Hepatocyte (in vitro differentiated cells): ENCODE results near the gene ABCB8.

Source experiments
- CTCF ChIP-seq: fragments of 200-600 bp; sonication (generic); IDR thresholded peaks from 2 replicates; pipeline ENCODE4 v1.5.1; 2016; ENCODE audit warnings: antibody characterized with exemption, mild to moderate bottlenecking; ENCODE audit not compliant: poor library complexity
- EZH2 ChIP-seq: fragments of 200-600 bp; sonication (generic); IDR thresholded peaks from 2 replicates; pipeline ENCODE4 v1.6.1; 2016; ENCODE audit warnings: antibody characterized with exemption, mild to moderate bottlenecking, borderline replicate concordance
- EZH2phosphoT487 ChIP-seq: fragments of 200-600 bp; sonication (generic); IDR thresholded peaks from one replicate; pipeline ENCODE4 v1.6.1; 2018; ENCODE audit warnings: antibody characterized with exemption, mild to moderate bottlenecking, low read depth, moderate library complexity; ENCODE audit not compliant: unreplicated experiment, severe bottlenecking

- no peak for TF ChIP-seq CTCF
- TF ChIP-seq EZH2, result no peak
- no peak for TF ChIP-seq EZH2phosphoT487
Observed at GRCh38 chr7:150982351-150982750, 45.9 kb upstream of the ABCB8 start.
